NK-92 (cell line): ENCODE data around the gene NWD2.
"Not testable (repeated sequence)": the region's sequence is repeated elsewhere in the genome, so short reads cannot be mapped to it uniquely, and the experiment has no call there.

ENCODE experiments used
- DNase-seq: peaks from one replicate; lab custom pipeline; 2025; ENCODE audit not compliant: unreplicated experiment; lab: John Stamatoyannopoulos, UW

NWD2 gene

GRCh38 chr4:37244583-37245390 is at the start of gene NWD2:
Gene NWD2 (plus strand): TSS chr4:37244743. CDS start chr4:37245068, 325 bp downstream.
- no peak for DNase-seq

- DNase-seq: no peak
Measured at GRCh38 chr4:37197899-37198298, 46.6 kb upstream of the NWD2 start.

GRCh38 chr4:37204740-37205139 is 39.8 kb upstream of the NWD2 start:
- DNase-seq: not testable (repeated sequence)

GRCh38 chr4:37216209-37216608 is 28.3 kb upstream of the NWD2 start:
- no peak for DNase-seq

- no peak for DNase-seq
Measured at GRCh38 chr4:37219242-37219641, 25.3 kb upstream of the NWD2 start.

GRCh38 chr4:37219990-37220389 is 24.6 kb upstream of the NWD2 start:
- no peak for DNase-seq

- no peak for DNase-seq
Measured at GRCh38 chr4:37220685-37221084, 23.9 kb upstream of the NWD2 start.

- no peak for DNase-seq
Measured at GRCh38 chr4:37223732-37224131, 20.8 kb upstream of the NWD2 start.

GRCh38 chr4:37224854-37225253 is 19.7 kb upstream of the NWD2 start:
- DNase-seq: no peak

GRCh38 chr4:37225778-37226177 is 18.8 kb upstream of the NWD2 start:
- no peak for DNase-seq

GRCh38 chr4:37232315-37232714 is 12.2 kb upstream of the NWD2 start:
- no peak for DNase-seq

- DNase-seq: no peak
Measured at GRCh38 chr4:37236165-37236564, 8.4 kb upstream of the NWD2 start.

- no peak for DNase-seq
Measured at GRCh38 chr4:37241647-37242046, 2.9 kb upstream of the NWD2 start.

- DNase-seq: no peak
Measured at GRCh38 chr4:37243051-37243450, 1.5 kb upstream of the NWD2 start.

- DNase-seq: no peak
Measured at GRCh38 chr4:37243722-37244582, 591 bp upstream of the NWD2 start.

GRCh38 chr4:37245391-37245954 is 930 bp downstream of the NWD2 start:
- DNase-seq: no peak

GRCh38 chr4:37246891-37247290 is 2.3 kb downstream of the NWD2 start:
- DNase-seq: no peak

- DNase-seq: no peak
Measured at GRCh38 chr4:37258221-37258620, 13.7 kb downstream of the NWD2 start.

GRCh38 chr4:37268319-37268718 is 23.8 kb downstream of the NWD2 start:
- DNase-seq: no peak

- no peak for DNase-seq
Measured at GRCh38 chr4:37279121-37279520, 34.6 kb downstream of the NWD2 start.

GRCh38 chr4:37279894-37280592 is 35.5 kb downstream of the NWD2 start:
- no peak for DNase-seq
